GM03348 (cell line): ENCODE results near the gene NEAT1.

Experiments
- DNase-seq: peaks from one replicate; pipeline ENCODE4 v3.0.0; 2012; ENCODE audit warnings: low spot score

The NEAT1 gene

GRCh38 chr11:65422633-65423515 is at the start of gene NEAT1:
Gene NEAT1, plus strand, starts transcription at chr11:65422798.
- DNase-seq: peak; percentile 84

GRCh38 chr11:65373839-65374580 is 48.6 kb upstream of the NEAT1 start:
- no peak for DNase-seq

GRCh38 chr11:65375012-65375411 is 47.6 kb upstream of the NEAT1 start:
- no peak for DNase-seq

GRCh38 chr11:65376138-65376713 is 46.4 kb upstream of the NEAT1 start:
- DNase-seq: no peak

GRCh38 chr11:65377036-65377435 is 45.6 kb upstream of the NEAT1 start:
- DNase-seq: no peak

- DNase-seq: no peak
Measured at GRCh38 chr11:65377777-65378176, 44.8 kb upstream of the NEAT1 start.

- no peak for DNase-seq
Measured at GRCh38 chr11:65378208-65378927, 44.2 kb upstream of the NEAT1 start.

- no peak for DNase-seq
Measured at GRCh38 chr11:65378928-65379638, 43.5 kb upstream of the NEAT1 start.

- DNase-seq: no peak
Measured at GRCh38 chr11:65379698-65380459, 42.7 kb upstream of the NEAT1 start.

GRCh38 chr11:65380460-65381119 is 42.0 kb upstream of the NEAT1 start:
- no peak for DNase-seq

- DNase-seq: peak; percentile 50
Measured at GRCh38 chr11:65381716-65382032, 40.9 kb upstream of the NEAT1 start.

GRCh38 chr11:65382033-65382803 is 40.4 kb upstream of the NEAT1 start, which contains the start of gene SLC25A45:
Gene SLC25A45, minus strand, starts transcription at chr11:65382646. Its CDS starts 695 bp downstream, at chr11:65381951.
- DNase-seq: peak; percentile 96

GRCh38 chr11:65382804-65383368 is 39.7 kb upstream of the NEAT1 start:
- DNase-seq: no peak

GRCh38 chr11:65383778-65384177 is 38.8 kb upstream of the NEAT1 start:
- DNase-seq: no peak

GRCh38 chr11:65384301-65384889 is 38.2 kb upstream of the NEAT1 start:
- DNase-seq: no peak

- peak; percentile 100 for DNase-seq
Measured at GRCh38 chr11:65386307-65387140, 36.1 kb upstream of the NEAT1 start, which contains the start of gene FRMD8. Gene FRMD8, plus strand, starts transcription at chr11:65386637. Its CDS starts 400 bp downstream, at chr11:65387037.

GRCh38 chr11:65388731-65389130 is 33.9 kb upstream of the NEAT1 start:
- DNase-seq: no peak
